ENCODE results near the gene ANGPTL5.
"Not testable (repeated sequence)": the region's sequence is repeated elsewhere in the genome, so short reads cannot be mapped to it uniquely, and the experiment has no call there.

Gene ANGPTL5
- 0 reads per million in 2 donors for total RNA-seq

DNA sequence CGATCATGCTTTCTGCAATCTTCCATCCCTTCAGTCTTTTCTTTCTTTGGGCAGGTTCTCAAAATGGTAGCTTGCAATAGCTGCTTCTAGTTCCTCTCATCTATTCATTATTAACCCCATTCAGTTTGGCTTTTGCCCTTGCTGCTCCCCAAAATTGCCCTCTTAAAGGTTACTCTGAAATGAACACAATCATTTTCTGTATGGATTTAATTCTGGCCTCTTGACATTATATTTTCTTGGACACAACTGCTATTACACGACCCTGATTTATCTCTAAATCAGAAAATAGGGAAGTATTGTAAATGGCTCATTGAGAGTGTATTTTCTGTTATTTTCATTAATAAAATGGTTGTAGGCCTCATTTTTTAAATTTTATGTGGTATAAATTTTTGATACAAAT is at the start of gene ANGPTL5:
ANGPTL5 (minus strand) TSS at position 101 of the 400 bp plus-strand sequence. CDS start 8,613 bp downstream, outside the sequence.
- no peak for DNase-seq

DNA sequence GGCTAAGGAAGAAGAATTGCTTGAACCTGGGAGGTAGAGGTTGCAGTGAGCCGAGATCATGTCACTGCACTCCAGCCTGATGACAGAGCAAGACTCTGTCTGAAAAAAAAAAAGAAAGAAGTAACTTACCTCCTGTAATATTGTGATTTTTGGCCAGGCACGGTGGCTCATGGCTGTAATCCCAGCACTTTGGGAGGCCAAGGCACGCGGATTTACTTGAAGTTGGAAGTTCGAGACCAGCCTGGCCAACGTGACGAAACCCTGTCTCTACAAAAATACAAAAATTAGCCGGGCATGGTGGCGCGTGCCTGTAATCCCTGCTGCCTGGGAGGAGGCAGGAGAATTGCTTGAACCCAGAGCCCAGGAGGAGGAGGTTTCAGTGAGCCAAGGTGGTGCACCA is 47.9 kb upstream of the ANGPTL5 start:
- DNase-seq: not testable (repeated sequence)

GRCh38 chr11:101960231-101960630 is 43.9 kb upstream of the ANGPTL5 start:
- DNase-seq: no peak

GRCh38 chr11:101955701-101956100 is 39.4 kb upstream of the ANGPTL5 start:
- no peak for DNase-seq

GRCh38 chr11:101955278-101955677 is 39.0 kb upstream of the ANGPTL5 start:
- DNase-seq: no peak

DNA sequence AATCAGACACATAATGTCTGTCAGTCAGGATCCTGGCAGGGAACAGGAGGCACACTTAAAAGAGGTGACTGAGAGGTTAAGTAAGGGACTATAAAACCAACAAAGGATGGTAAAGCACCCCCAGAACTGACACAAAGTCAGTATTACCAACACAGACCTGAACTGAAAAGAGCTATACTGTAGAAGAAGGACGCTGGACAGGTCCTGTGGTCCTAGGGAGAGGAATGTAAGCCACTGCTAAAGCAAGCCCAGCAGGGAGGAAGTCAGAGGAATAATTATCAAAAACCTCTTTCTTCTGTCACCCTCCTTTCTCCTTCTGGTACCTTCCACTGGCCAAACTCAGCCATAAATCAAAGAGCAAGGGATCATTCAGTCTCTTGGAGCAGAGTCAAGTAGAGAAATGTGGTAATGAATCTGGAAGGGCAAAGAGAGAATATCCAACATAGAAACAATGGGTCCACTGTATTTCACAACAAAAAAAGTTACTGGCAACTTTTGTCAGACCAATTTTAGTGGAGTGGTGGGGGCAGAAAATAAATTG is 33.4 kb upstream of the ANGPTL5 start:
- DNase-seq: no peak

GRCh38 chr11:101945448-101945847 is 29.1 kb upstream of the ANGPTL5 start:
- no peak for DNase-seq

GRCh38 chr11:101944923-101945322 is 28.6 kb upstream of the ANGPTL5 start:
- no peak for DNase-seq

DNA sequence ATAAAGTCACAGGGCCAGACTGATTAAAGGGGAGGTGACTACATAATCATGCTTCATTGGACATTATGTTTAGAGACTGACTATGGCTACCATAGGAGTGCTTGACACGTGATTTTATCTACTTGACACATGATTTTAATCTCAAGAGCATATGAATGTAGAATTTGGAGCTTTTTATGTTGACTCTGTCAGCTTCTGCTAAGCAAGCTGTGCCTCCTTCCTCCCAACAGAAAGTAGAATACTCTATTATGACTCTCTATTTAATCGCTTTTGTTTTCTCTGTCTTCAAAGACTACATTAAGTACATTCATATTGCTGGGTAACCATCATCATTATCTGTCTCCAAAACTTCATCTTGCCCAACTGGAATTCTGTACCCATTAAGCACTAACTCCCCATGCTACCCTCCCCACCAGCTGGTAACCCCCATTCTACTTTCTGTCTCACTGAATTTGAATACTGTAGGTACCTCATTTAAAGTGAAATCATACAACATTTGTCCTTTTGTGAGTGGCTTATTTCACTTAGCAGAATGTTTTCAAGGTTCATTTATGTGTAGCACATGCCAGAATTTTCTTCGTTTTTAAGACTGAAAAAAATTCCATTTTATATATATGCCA is 24.7 kb upstream of the ANGPTL5 start:
- no peak for DNase-seq

DNA sequence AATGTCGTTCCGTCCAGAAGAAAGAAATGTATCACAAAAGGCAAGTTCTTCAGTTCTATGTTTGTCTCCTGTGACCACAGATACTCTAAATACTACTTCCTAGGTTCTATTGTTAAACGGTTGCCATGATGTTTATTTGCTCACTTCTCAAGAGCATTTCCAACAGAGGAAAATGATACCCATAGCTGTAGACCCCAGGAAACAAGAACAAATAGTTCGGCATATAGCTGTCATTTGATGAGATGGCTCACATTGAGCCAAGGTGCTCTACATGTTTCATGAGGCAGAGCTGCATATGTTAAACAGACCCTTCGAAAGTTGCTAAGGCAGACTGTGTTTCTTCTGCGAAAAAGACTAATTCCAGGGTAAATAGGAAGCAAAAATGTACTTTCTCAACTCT is 15.4 kb upstream of the ANGPTL5 start:
- DNase-seq: no peak

DNA sequence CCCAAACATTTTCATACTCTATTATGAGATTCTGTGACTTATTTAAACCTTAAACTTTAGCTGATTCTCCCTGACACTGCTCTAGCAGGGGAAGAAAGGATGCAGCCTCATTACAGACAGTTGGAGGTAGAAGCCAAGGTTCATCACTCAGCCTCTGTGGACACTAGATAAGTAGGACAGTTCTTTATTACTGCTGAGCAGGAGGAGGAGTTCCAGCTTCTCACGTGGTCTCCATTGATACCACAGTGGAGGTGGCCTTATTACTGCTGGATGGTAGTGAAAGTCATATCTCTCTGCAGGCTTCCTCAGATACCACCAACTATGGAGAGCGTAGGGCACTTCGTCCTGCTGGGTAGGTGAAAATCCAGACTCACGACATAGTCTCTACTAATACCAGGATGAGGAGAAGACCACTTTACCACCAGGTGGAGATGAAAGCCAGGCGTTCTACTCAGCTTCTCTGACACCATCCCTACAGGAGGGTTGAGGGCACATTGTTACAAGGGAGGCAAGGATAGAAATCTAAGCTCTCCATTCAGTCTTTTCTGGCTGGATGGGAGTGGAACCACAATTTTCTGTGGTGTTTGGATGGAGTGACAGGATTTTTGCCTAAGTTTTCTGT is 13.1 kb upstream of the ANGPTL5 start:
- no peak for DNase-seq

DNA sequence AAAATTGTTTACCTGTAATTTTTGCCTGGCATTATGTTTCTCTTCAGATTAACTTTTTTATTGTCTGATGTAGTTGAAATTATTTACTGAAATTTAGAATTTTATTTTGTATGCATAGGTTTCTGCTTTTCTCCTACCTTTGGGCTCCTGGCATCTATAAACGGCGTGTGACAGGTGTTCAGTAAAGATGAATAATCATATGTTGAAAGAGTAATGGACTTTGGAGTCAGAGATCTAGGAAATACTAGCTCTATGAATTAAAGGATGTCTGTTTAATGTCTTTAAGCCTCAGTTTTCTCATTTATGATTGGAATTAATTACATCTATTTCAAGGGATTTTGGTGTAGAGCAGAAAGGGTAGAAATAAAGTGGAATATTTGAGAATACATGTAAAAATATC is 7.2 kb upstream of the ANGPTL5 start:
- no peak for DNase-seq

GRCh38 chr11:101920992-101921391 is 4.7 kb upstream of the ANGPTL5 start:
- no peak for DNase-seq

DNA sequence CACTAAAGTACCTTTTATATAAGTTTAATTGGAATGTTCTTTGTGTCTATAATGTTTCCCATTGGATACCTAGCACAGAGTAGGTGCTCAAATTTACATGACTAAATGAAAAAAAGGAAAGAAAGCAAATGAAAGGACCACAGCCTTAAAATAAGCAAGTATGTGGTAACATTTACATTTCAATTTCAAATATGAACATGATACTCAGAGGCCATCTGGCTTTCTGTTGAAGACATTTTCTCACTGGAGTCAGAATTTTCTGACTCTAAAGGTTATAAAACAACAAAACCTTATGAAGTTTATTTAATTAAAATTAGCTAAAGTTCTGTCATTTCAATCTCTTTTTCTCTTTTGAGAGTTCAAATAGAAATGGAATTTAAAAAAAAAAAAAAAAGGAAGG is 904 bp upstream of the ANGPTL5 start:
- DNase-seq: no peak

DNA sequence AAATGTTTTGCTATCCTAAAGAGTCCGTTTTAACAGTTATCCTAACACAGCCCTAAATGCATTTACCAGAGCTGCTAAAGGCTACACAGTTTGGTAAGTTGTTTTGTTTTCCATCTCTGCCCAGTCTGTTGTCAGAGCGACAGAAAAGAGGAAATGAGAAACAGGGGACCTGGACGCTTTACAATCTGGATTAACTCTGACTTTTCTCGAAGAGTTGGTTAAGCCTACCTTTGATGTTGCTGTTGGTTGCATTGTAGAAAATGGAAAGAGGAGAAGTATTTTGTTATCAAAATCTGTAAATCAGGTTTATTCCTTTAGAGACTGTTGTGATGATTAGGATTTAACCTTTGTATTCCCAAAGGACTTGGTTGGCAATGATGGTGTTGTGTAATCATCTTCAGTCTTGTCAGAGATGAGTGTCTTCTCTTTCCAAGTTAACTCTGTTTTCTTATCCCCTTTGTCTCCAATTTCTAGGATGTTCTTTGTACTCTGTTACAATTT is 481 bp downstream of the ANGPTL5 start:
- no peak for DNase-seq

- peak; percentile 91 for DNase-seq
Observed at GRCh38 chr11:101914738-101915426, 1.4 kb downstream of the ANGPTL5 start, which contains the start of gene CEP126. CEP126 (plus strand) TSS chr11:101915010; CDS start chr11:101915285, 275 bp downstream.

GRCh38 chr11:101914341-101914737 is 2.0 kb downstream of the ANGPTL5 start:
- no peak for DNase-seq

- DNase-seq: no peak
Observed at GRCh38 chr11:101913656-101914055, 2.7 kb downstream of the ANGPTL5 start.

GRCh38 chr11:101912823-101913284 is 3.5 kb downstream of the ANGPTL5 start:
- DNase-seq: no peak

GRCh38 chr11:101909087-101909486 is 7.2 kb downstream of the ANGPTL5 start:
- no peak for DNase-seq

- no peak for DNase-seq
Observed at GRCh38 chr11:101907815-101908214, 8.5 kb downstream of the ANGPTL5 start.

DNA sequence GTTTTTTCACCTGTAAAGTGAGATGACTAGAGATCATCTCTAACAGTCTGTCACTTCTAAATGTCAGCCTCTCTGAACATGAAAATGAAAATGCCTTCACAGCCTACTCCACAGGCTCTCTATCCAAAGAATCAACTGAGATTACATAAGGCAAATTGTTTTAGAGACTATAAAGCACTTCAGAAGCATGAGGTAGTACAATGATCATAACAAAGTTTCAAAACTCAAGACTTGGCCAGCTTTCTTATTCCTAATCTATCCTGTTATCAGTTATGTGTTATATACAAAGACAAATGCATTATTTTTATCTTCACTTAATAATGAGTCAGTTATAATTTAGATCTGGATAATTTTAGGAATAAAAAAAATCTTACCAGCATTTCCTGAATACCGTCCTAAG is 21.8 kb downstream of the ANGPTL5 start:
- no peak for DNase-seq

DNA sequence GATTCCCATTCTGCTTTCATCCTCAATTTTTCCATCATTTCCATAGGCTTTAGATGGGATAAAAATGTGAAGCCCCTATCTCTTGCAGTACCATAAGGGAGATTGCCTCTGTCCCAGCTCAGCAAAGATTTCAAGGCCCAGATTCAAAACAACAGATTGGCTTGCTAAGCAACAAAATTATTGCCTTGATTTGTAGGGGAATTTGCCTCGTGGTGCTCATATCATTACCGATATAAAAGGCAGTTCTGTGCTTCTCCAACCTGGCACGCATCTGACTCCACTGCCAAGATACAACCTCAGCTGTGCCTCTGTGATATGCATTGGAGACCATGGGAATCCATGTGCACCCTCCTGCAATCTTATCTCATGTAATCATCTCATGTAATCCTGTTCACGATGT is 26.6 kb downstream of the ANGPTL5 start:
- DNase-seq: no peak
